Measurements from ENCODE around the gene PUS1. TPM values are rescaled to one million over a fixed set of nuclear protein-coding genes. Genes with fewer than 3 reads are reported as not detected.
A peak's percentile ranks its signal among the peaks of the same experiment; 100 is the strongest.

Gene PUS1
- total RNA-seq, 6 experiments from 2014 or later, result 14.7 to 23.1 (median 17.7) TPM

GRCh38 chr12:131896811-131897270, 32.2 kb upstream of the PUS1 start:
- Histone ChIP-seq H3K27ac (peak overlapping the region; percentile 95 to 100 (median 100)), H3K9me3 (no peaks in the 10 kb centered on the region), H3K36me3 (peaks cover 0 to 4% (median 0%) of the 10 kb centered on the region in 4 donors), H3K4me3 (peak overlapping the region in 2 of 3 donors; percentile 67 to 76), H3K27me3 (no peaks in the 10 kb centered on the region), H3K4me1 (peaks cover 0 to 11% (median 4%) of the 10 kb centered on the region in 4 donors)
- ATAC-seq, result peak in 3 of 4 donors; percentile 66 to 73 (median 70)
- no peak for TF ChIP-seq CTCF (IDR thresholded peaks at IDR 0.05)
- TF ChIP-seq POLR2A (IDR thresholded peaks at IDR 0.05), result no peak
- DNase-seq, result no peak
- WGBS (ENCODE audit: insufficient coverage, low coverage, low lambda C conversion rate, missing lambda C conversion rate), result 40% methylated on average over 8 of the region's 14 CpGs
- intact Hi-C loops (cut with DNase I), result no loop called here

GRCh38 chr12:131897276-131897675, 31.8 kb upstream of the PUS1 start:
- intact Hi-C loops (cut with DNase I), result no loop called here
- Histone ChIP-seq H3K4me1 (peaks cover 0 to 11% (median 4%) of the 10 kb centered on the region in 4 donors), H3K4me3 (no peak overlapping the region), H3K9me3 (no peaks in the 10 kb centered on the region), H3K27ac (peak overlapping the region; percentile 95 to 100 (median 100)), H3K27me3 (no peaks in the 10 kb centered on the region), H3K36me3 (peaks cover 0 to 4% (median 0%) of the 10 kb centered on the region in 4 donors)
- peak in 1 of 3 donors; percentile 48 for DNase-seq
- no peak for TF ChIP-seq CTCF (IDR thresholded peaks at IDR 0.05)
- no peak for TF ChIP-seq POLR2A (IDR thresholded peaks at IDR 0.05)
- WGBS (ENCODE audit: insufficient coverage, low coverage, low lambda C conversion rate, missing lambda C conversion rate), result 81% methylated on average over 7 of the region's 18 CpGs
- ATAC-seq, result no peak

GRCh38 chr12:131897875-131898274, 31.2 kb upstream of the PUS1 start:
- peak overlapping the region in 1 of 3 donors; percentile 100 for H3K27ac ChIP-seq
- WGBS (ENCODE audit: insufficient coverage, low coverage, low lambda C conversion rate, missing lambda C conversion rate), result 97% methylated on average over 3 of the region's 9 CpGs
- peaks cover 0 to 11% (median 4%) of the 10 kb centered on the region in 4 donors for H3K4me1 ChIP-seq
- intact Hi-C loops (cut with DNase I), result no loop called here
- ATAC-seq (no peak), DNase-seq (no peak)
- no peaks in the 10 kb centered on the region for H3K9me3 ChIP-seq
- no peaks in the 10 kb centered on the region for H3K27me3 ChIP-seq
- no peak for TF ChIP-seq CTCF (IDR thresholded peaks at IDR 0.05)
- TF ChIP-seq POLR2A (IDR thresholded peaks at IDR 0.05), result no peak
- H3K36me3 ChIP-seq, result peaks cover 0 to 4% (median 0%) of the 10 kb centered on the region in 4 donors
- no peak overlapping the region for H3K4me3 ChIP-seq

GRCh38 chr12:131900397-131900796, 28.7 kb upstream of the PUS1 start:
- H3K9me3 ChIP-seq, result no peaks in the 10 kb centered on the region
- peaks cover 0 to 4% (median 0%) of the 10 kb centered on the region in 4 donors for H3K36me3 ChIP-seq
- H3K27ac ChIP-seq, result no peak overlapping the region
- TF ChIP-seq CTCF (IDR thresholded peaks at IDR 0.05), result no peak
- TF ChIP-seq POLR2A (IDR thresholded peaks at IDR 0.05), result no peak
- H3K27me3 ChIP-seq, result no peaks in the 10 kb centered on the region
- ATAC-seq (no peak), DNase-seq (no peak)
- intact Hi-C loops (cut with DNase I), result no loop called here
- H3K4me3 ChIP-seq, result no peak overlapping the region
- WGBS (ENCODE audit: insufficient coverage, low coverage, low lambda C conversion rate, missing lambda C conversion rate), result 100% methylated on average over 3 of the region's 6 CpGs
- H3K4me1 ChIP-seq, result peaks cover 0 to 11% (median 4%) of the 10 kb centered on the region in 4 donors

Measured in right lobe of liver (tissue), 6 donors.